K562 (cell line): Measurements from ENCODE around the gene MGST2. TPM values are rescaled to one million over a fixed set of nuclear protein-coding genes. Genes with fewer than 3 reads are reported as not detected.
A peak's percentile ranks its signal among the peaks of the same experiment; 100 is the strongest.

Source experiments
- BMI1 ChIP-seq: fragments of 150-350 bp; IDR thresholded peaks from 2 replicates; pipeline ENCODE4 v1.6.1; 2014; ENCODE audit warnings: low read length
- DMBX1 ChIP-seq: fragments of 250-450 bp; sonication (Bioruptor Pico); IDR thresholded peaks from 2 replicates; pipeline ENCODE4 v1.8.0; 2022; ENCODE audit warnings: inconsistent platforms, mild to moderate bottlenecking, moderate library complexity, borderline replicate concordance
- FOXP1 ChIP-seq: sonication (generic); formaldehyde crosslinking; IDR thresholded peaks from 2 replicates; pipeline ENCODE4 v1.8.0; 2022; ENCODE audit warnings: mild to moderate bottlenecking, missing genetic modification reagents
- NCOA6 ChIP-seq: fragments of 450-650 bp; IDR thresholded peaks from 2 replicates; pipeline ENCODE4 v1.6.1; 2017; ENCODE audit warnings: mild to moderate bottlenecking
- NR2C2 ChIP-seq, 2 experiments: fragments of 200-800 bp in 1 of 2; sonication (Bioruptor generic) in 1 of 2; sonication (generic) in 1 of 2; formaldehyde crosslinking in 1 of 2; IDR thresholded peaks; 2 replicates each; pipeline versions ENCODE4 v1.6.1 to v1.8.0; 2016 to 2022; ENCODE audit warnings: mild to moderate bottlenecking in 1 of 2, missing compliant biosample characterization in 1 of 2, missing genetic modification characterization in 1 of 2, missing genetic modification reagents in 1 of 2
- SMAD3 ChIP-seq: fragments of 450-650 bp; formaldehyde crosslinking; conservative IDR thresholded peaks from 2 replicates; pipeline ENCODE4 v1.4.0; 2020; ENCODE audit warnings: mild to moderate bottlenecking
- TBP ChIP-seq: optimal IDR thresholded peaks from 2 replicates; pipeline ENCODE3; 2011; ENCODE audit warnings: low read depth, low read length, improper control_type of control experiment
- ZBTB40 ChIP-seq, 2 experiments: fragments of 450-650 bp in 1 of 2; sonication (generic) in 1 of 2; formaldehyde crosslinking in 1 of 2; IDR thresholded peaks; 2 replicates each; pipeline versions ENCODE4 v1.7.1 to v1.9.0; 2016 to 2022; ENCODE audit warnings: inconsistent platforms in 1 of 2, mild to moderate bottlenecking in 1 of 2, missing genetic modification reagents in 1 of 2
- ZNF324 ChIP-seq: fragments of 250-450 bp; sonication (Bioruptor Pico); IDR thresholded peaks from 2 replicates; pipeline ENCODE4 v1.4.0; 2020; ENCODE audit warnings: mild to moderate bottlenecking
- polyA plus RNA-seq, 8 experiments: library from polyadenylated mRNA; depleted of rRNA in 4 of 8; stranded (reverse) in 5 of 8; unstranded in 3 of 8; fragments of >200 nt; fragmentation: Nextera tagmentation in 2 of 8; fragmentation: Illumina TruSeq in 1 of 8; extraction: Ambion mirVana in 2 of 8; extraction: Trizol in 1 of 8; gene quantifications; 2 replicates each; pipeline versions ENCODE4 v1.2.1 to v1.2.3, GENCODE V29; 2011 to 2014; ENCODE audit warnings: inconsistent platforms in 1 of 8, missing spikeins in 1 of 8
- total RNA-seq, 7 experiments: library from RNA; depleted of rRNA in 6 of 7; stranded (reverse); fragments of >200 nt in 6 of 7; fragmentation: Illumina TruSeq in 2 of 7; extraction: Trizol in 2 of 7; gene quantifications; 2 replicates each; pipeline versions ENCODE4 v1.2.1 to v1.2.3, GENCODE V29; 2011 to 2021; ENCODE audit warnings: low replicate concordance in 1 of 7
- TF ChIP-seq, protein P1 (sequence below): fragments of 450-650 bp; IDR thresholded peaks from 2 replicates; pipeline ENCODE4 v1.7.1; 2018; ENCODE audit warnings: mild to moderate bottlenecking, low read depth; ENCODE audit not compliant: partially characterized antibody
- TF ChIP-seq, protein P2 (sequence below): IDR thresholded peaks from 2 replicates; pipeline ENCODE4 v1.6.1; 2014; ENCODE audit warnings: antibody characterized with exemption

The MGST2 gene
- total and polyA plus RNA-seq, 9 of the 15 experiments (the other 6 are each of a cell fraction or from before 2014, with no cell fraction given) = 38.7 to 115 (median 84.6) TPM

GRCh38 chr4:139665690-139666529 lies at the start of gene MGST2 (continued):
- TF ChIP-seq, protein P1, sequence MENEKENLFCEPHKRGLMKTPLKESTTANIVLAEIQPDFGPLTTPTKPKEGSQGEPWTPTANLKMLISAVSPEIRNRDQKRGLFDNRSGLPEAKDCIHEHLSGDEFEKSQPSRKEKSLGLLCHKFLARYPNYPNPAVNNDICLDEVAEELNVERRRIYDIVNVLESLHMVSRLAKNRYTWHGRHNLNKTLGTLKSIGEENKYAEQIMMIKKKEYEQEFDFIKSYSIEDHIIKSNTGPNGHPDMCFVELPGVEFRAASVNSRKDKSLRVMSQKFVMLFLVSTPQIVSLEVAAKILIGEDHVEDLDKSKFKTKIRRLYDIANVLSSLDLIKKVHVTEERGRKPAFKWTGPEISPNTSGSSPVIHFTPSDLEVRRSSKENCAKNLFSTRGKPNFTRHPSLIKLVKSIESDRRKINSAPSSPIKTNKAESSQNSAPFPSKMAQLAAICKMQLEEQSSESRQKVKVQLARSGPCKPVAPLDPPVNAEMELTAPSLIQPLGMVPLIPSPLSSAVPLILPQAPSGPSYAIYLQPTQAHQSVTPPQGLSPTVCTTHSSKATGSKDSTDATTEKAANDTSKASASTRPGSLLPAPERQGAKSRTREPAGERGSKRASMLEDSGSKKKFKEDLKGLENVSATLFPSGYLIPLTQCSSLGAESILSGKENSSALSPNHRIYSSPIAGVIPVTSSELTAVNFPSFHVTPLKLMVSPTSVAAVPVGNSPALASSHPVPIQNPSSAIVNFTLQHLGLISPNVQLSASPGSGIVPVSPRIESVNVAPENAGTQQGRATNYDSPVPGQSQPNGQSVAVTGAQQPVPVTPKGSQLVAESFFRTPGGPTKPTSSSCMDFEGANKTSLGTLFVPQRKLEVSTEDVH = peak; percentile 32
- TF ChIP-seq DMBX1 (CRISPR knock-in tag) = no peak; the same call in 1 of the 2 replicates
- peak; percentile 71 for TF ChIP-seq TBP
- TF ChIP-seq NR2C2 (CRISPR knock-in tag; IDR thresholded peaks at IDR 0.05) = peak; percentile 72; the same call in 1 of the 2 replicates
- TF ChIP-seq NR2C2 (tag; IDR thresholded peaks at IDR 0.05) = peak; percentile 95
- TF ChIP-seq ZBTB40 (IDR thresholded peaks at IDR 0.05) = peak; percentile 67; the same call in 1 of the 2 replicates
- TF ChIP-seq ZBTB40 (CRISPR knock-in tag; IDR thresholded peaks at IDR 0.05) = no peak
- no peak for TF ChIP-seq ZNF324 (CRISPR knock-in tag)
- TF ChIP-seq BMI1 = no peak
- no peak for TF ChIP-seq NCOA6
- no peak for TF ChIP-seq FOXP1 (CRISPR knock-in tag)
- no peak for TF ChIP-seq SMAD3
- TF ChIP-seq, protein P2, sequence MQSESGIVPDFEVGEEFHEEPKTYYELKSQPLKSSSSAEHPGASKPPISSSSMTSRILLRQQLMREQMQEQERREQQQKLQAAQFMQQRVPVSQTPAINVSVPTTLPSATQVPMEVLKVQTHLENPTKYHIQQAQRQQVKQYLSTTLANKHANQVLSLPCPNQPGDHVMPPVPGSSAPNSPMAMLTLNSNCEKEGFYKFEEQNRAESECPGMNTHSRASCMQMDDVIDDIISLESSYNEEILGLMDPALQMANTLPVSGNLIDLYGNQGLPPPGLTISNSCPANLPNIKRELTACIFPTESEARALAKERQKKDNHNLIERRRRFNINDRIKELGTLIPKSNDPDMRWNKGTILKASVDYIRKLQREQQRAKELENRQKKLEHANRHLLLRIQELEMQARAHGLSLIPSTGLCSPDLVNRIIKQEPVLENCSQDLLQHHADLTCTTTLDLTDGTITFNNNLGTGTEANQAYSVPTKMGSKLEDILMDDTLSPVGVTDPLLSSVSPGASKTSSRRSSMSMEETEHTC = no peak
